Fibroblast of lung (primary cell): ENCODE data around the gene UBL7. TPM values are rescaled to one million over a fixed set of nuclear protein-coding genes. Genes with fewer than 3 reads are reported as not detected.
A peak's percentile ranks its signal among the peaks of the same experiment; 100 is the strongest.
"Not testable (repeated sequence)": the region's sequence is repeated elsewhere in the genome, so short reads cannot be mapped to it uniquely, and the experiment has no call there.

ENCODE experiments used
- DNase-seq, 2 donors: peaks; one replicate each; pipeline versions ENCODE4 v3.0.0 to v3.0.0-alpha.2; 2010; ENCODE audit warnings: low read depth in 2 of 2
- H2AFZ ChIP-seq: 2 replicates; pipeline ENCODE4 v1.5.1; 2012; ENCODE audit warnings: low read length, control low read depth, inconsistent platforms
- H3K27ac ChIP-seq: 2 replicates; pipeline ENCODE4 v1.5.1; 2011; ENCODE audit warnings: low read length, control low read depth; ENCODE audit not compliant: insufficient read depth
- H3K27me3 ChIP-seq: 2 replicates; pipeline ENCODE4 v1.5.1; 2011; ENCODE audit warnings: mild to moderate bottlenecking, low read length; ENCODE audit not compliant: control insufficient read depth, insufficient read depth
- H3K36me3 ChIP-seq: 2 replicates; pipeline ENCODE4 v1.5.1; 2011; ENCODE audit warnings: low read length; ENCODE audit not compliant: control insufficient read depth, insufficient read depth
- H3K4me1 ChIP-seq: 2 replicates; pipeline ENCODE4 v1.5.1; 2011; ENCODE audit warnings: low read length; ENCODE audit not compliant: control insufficient read depth, insufficient read depth; ENCODE audit errors: extremely low read depth
- H3K4me2 ChIP-seq: 2 replicates; pipeline ENCODE4 v1.5.1; 2011; ENCODE audit warnings: low read length, control low read depth; ENCODE audit not compliant: insufficient read depth; ENCODE audit errors: extremely low read depth
- H3K4me3 ChIP-seq, 4 experiments: fragments of 200-600 bp in 1 of 4; sonication (generic) in 1 of 4; replicated peaks in 1 of 4; 2 replicates each; pipeline ENCODE4 v1.5.1; 2011 to 2016; ENCODE audit warnings: low read length in 4 of 4, low read depth in 3 of 4, mild to moderate bottlenecking in 3 of 4, control low read depth in 2 of 4, inconsistent platforms in 1 of 4, mixed read lengths in 1 of 4; ENCODE audit not compliant: insufficient read depth in 1 of 4; ENCODE audit errors: control extremely low read depth in 1 of 4
- H3K79me2 ChIP-seq: 2 replicates; pipeline ENCODE4 v1.5.1; 2012; ENCODE audit warnings: mild to moderate bottlenecking, low read length, inconsistent platforms; ENCODE audit not compliant: control insufficient read depth, insufficient read depth
- H3K9ac ChIP-seq: 2 replicates; pipeline ENCODE4 v1.5.1; 2011; ENCODE audit warnings: mild to moderate bottlenecking, low read length, control low read depth; ENCODE audit not compliant: insufficient read depth
- H3K9me3 ChIP-seq: 2 replicates; pipeline ENCODE4 v1.5.1; 2012; ENCODE audit warnings: low read depth, low read length; ENCODE audit not compliant: control insufficient read depth, insufficient read depth
- H4K20me1 ChIP-seq: 2 replicates; pipeline ENCODE4 v1.5.1; 2011; ENCODE audit warnings: low read length; ENCODE audit not compliant: control insufficient read depth, insufficient read depth; ENCODE audit errors: extremely low read depth
- EZH2 ChIP-seq: IDR thresholded peaks from 2 replicates; pipeline ENCODE4 v1.5.1; 2012; ENCODE audit warnings: low read length, control low read depth, mild to moderate bottlenecking; ENCODE audit errors: missing control alignments
- polyA plus RNA-seq, 2 donors: library from polyadenylated mRNA; depleted of rRNA in 1 of 2; stranded (reverse) in 1 of 2; unstranded in 1 of 2; fragments of >200 nt; gene quantifications; 2 replicates each; pipeline ENCODE4 v1.2.1, GENCODE V29; 2011 to 2012; ENCODE audit warnings: missing spikeins in 1 of 2
- total RNA-seq: library from RNA; depleted of rRNA; stranded (reverse); fragments of >200 nt; gene quantifications from 2 replicates; pipeline ENCODE4 v1.2.1, GENCODE V29; 2014
- TF ChIP-seq, protein P1 (sequence below), 2 donors: IDR thresholded peaks in 1 of 2; conservative IDR thresholded peaks in 1 of 2; 1 replicate in 1 of 2; 2 replicates in 1 of 2; pipeline ENCODE4 v1.5.1; 2011 to 2012; ENCODE audit warnings: low read length in 2 of 2, control low read depth in 1 of 2, inconsistent platforms in 1 of 2, low read depth in 1 of 2, mild to moderate bottlenecking in 1 of 2

Gene UBL7
- total and polyA plus RNA-seq, 2 donors (not counting 1 experiment from before 2014, with no cell fraction given), result 31.9 to 36.8 TPM

DNA sequence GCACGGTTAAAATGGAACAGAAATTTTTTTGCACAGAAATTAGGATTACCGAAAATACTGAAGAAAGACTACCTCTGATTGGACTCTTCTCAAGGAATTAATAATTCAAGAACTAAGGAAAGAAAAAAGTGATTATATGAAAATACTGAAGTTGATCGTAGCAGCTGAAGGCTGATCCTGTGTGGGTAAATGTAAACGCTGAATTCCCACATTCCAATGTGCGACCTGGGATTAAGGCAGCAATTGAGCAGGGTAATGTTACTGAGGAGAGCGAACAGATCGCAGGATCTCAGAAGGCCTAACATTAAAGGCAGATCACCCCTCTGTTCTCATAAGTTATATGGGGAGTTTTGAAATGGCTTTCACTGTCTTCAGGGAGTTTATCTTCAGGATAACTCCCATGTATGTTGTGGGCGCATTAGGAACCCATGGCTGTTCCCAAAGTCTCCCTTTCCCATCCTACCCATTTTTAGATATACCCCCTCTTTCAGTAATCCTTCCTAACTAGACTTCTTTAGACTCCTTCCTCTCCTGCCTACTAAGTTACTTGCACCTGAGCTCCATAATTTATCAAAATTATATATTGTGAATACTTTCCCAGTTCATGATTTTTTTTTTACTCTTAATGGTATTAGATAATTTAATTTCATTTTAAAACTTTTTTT, 1.0 kb upstream of the UBL7 start:
- H3K4me3 ChIP-seq, result peak overlapping the region; percentile 76 to 99 (median 88)
- H3K9me3 ChIP-seq, result no peaks in the 10 kb centered on the region
- no peaks in the 10 kb centered on the region for H4K20me1 ChIP-seq
- peak overlapping the region; percentile 77 for H3K27ac ChIP-seq
- TF ChIP-seq EZH2, result no peak
- TF ChIP-seq, protein P1, sequence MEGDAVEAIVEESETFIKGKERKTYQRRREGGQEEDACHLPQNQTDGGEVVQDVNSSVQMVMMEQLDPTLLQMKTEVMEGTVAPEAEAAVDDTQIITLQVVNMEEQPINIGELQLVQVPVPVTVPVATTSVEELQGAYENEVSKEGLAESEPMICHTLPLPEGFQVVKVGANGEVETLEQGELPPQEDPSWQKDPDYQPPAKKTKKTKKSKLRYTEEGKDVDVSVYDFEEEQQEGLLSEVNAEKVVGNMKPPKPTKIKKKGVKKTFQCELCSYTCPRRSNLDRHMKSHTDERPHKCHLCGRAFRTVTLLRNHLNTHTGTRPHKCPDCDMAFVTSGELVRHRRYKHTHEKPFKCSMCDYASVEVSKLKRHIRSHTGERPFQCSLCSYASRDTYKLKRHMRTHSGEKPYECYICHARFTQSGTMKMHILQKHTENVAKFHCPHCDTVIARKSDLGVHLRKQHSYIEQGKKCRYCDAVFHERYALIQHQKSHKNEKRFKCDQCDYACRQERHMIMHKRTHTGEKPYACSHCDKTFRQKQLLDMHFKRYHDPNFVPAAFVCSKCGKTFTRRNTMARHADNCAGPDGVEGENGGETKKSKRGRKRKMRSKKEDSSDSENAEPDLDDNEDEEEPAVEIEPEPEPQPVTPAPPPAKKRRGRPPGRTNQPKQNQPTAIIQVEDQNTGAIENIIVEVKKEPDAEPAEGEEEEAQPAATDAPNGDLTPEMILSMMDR (conservative IDR thresholded peaks at IDR 0.05 in 1 of 2, IDR thresholded peaks at IDR 0.05 in 1 of 2; ENCODE audit: low read depth in 1 of 2, low read length in 2 of 2), result no peak
- H3K36me3 ChIP-seq, result no peaks in the 10 kb centered on the region
- H3K9ac ChIP-seq, result no peak overlapping the region
- DNase-seq, result no peak
- H3K79me2 ChIP-seq, result peaks cover 4% of the 10 kb centered on the region
- H3K4me2 ChIP-seq, result peak overlapping the region; percentile 87
- H3K27me3 ChIP-seq, result no peaks in the 10 kb centered on the region
- H3K4me1 ChIP-seq, result no peaks in the 10 kb centered on the region
- H2AFZ ChIP-seq, result peak overlapping the region; percentile 67

DNA sequence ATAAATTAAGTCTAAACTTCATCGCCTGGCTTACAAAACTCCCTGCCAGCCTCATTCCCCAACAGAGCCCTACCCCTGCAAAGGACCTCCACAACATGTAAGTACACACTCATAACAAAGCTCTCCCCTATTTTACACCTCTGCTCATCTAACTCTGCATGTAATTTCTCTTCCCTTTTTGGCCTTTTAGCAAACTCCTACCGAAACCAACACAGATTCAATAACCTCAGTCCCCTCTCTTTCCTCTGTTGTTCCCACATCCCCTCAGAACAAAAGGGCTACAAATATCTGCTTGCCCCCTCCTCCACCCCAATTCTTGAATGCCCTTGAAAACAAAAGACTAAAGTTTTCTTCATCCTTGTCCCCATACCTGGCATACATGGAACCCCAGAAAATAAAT, 662 bp downstream of the UBL7 start:
- TF ChIP-seq, protein P1 (conservative IDR thresholded peaks at IDR 0.05 in 1 of 2, IDR thresholded peaks at IDR 0.05 in 1 of 2; ENCODE audit: low read depth in 1 of 2, low read length in 2 of 2), result no peak
- TF ChIP-seq EZH2, result no peak
- DNase-seq, result no peak
- H3K27ac ChIP-seq, result peak overlapping the region; percentile 80

DNA sequence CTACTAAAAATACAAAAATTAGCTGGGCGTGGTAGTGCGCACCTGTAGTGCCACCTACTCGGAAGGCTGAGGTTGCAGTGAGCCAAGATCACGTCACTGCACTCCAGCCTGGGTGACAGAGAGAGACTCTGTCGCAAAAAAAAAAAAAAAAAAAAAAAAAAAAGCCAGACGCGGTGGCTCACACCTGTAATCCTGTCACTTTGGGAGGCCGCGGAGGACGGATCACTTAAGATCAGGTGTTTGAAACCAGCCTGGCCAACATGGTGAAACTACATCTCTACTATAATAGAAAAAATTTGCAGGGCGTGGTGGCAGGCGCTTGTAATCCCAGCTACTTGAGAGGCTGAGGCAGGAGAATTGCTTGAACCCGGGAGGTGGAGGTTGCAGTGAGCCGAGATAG, 1.2 kb downstream of the UBL7 start:
- not testable (repeated sequence) for H3K4me2 ChIP-seq, H3K79me2 ChIP-seq, H4K20me1 ChIP-seq, H3K9ac ChIP-seq, H3K36me3 ChIP-seq, H3K4me1 ChIP-seq, H3K27me3 ChIP-seq, H2AFZ ChIP-seq, H3K27ac ChIP-seq, H3K9me3 ChIP-seq, DNase-seq
- H3K4me3 ChIP-seq, result peak overlapping the region in 1 of 4 experiments; percentile 89

More for the DNA sequence above, 662 bp downstream of the UBL7 start:
- H3K79me2 ChIP-seq, result peaks cover 4% of the 10 kb centered on the region
- H3K27me3 ChIP-seq, result no peaks in the 10 kb centered on the region
- no peak overlapping the region for H3K9ac ChIP-seq
- H3K4me3 ChIP-seq, result peak overlapping the region; percentile 76 to 99 (median 88)
- no peaks in the 10 kb centered on the region for H3K4me1 ChIP-seq
- H3K9me3 ChIP-seq, result no peaks in the 10 kb centered on the region
- no peaks in the 10 kb centered on the region for H4K20me1 ChIP-seq
- no peaks in the 10 kb centered on the region for H3K36me3 ChIP-seq
- peak overlapping the region; percentile 80 for H3K4me2 ChIP-seq
- H2AFZ ChIP-seq, result no peak overlapping the region
